ENCODE results near the gene NOL4L. TPM values are rescaled to one million over a fixed set of nuclear protein-coding genes. Genes with fewer than 3 reads are reported as not detected.

The NOL4L gene
- total RNA-seq, 1 donor from 2014 or later: 106 TPM

DNA sequence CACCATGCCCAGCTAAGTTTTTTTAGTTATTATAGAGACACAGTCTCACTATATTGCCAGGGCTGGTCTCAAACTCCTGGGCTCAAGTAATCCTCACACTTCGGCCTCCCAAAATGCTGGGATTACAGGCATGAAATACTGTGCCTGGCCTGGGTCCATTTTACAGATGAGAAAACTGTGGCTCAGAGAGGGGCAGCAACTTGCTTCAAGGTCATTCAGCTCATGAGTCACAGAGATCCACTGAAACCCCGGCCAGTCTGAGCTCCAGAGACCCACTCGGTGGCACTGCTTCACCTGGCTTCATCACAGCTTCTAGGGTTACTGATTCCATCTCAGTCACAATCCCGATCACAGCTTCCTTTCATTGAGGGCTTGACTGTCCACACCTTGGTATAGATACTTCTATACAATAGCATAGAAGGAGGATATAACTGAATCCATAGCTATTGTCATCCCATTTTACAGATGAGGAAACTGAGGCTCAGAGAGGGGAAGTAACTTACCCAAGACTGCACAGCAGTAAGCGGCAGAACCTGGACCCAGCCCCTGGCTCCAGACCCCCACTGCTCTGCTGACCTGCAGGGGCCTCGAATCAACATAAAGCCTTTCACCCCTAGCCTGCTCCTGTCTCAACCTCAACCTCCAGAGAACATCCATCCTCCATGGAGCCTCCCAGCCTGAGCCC is 11.8 kb downstream of the NOL4L start:
- Mint-ChIP-seq H3K4me3 (ENCODE audit: unreplicated experiment) (no peak overlapping the region), H3K4me1 (ENCODE audit: low read depth, unreplicated experiment) (peaks cover 6% of the 10 kb centered on the region), H3K27ac (ENCODE audit: unreplicated experiment) (no peak overlapping the region), H3K9me3 (ENCODE audit: unreplicated experiment) (peaks cover 2% of the 10 kb centered on the region), H3K27me3 (ENCODE audit: unreplicated experiment) (peaks cover 4% of the 10 kb centered on the region), H3K36me3 (ENCODE audit: unreplicated experiment) (no peaks in the 10 kb centered on the region)
- DNase-seq: no peak
- TF ChIP-seq, protein P1, sequence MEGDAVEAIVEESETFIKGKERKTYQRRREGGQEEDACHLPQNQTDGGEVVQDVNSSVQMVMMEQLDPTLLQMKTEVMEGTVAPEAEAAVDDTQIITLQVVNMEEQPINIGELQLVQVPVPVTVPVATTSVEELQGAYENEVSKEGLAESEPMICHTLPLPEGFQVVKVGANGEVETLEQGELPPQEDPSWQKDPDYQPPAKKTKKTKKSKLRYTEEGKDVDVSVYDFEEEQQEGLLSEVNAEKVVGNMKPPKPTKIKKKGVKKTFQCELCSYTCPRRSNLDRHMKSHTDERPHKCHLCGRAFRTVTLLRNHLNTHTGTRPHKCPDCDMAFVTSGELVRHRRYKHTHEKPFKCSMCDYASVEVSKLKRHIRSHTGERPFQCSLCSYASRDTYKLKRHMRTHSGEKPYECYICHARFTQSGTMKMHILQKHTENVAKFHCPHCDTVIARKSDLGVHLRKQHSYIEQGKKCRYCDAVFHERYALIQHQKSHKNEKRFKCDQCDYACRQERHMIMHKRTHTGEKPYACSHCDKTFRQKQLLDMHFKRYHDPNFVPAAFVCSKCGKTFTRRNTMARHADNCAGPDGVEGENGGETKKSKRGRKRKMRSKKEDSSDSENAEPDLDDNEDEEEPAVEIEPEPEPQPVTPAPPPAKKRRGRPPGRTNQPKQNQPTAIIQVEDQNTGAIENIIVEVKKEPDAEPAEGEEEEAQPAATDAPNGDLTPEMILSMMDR (IDR thresholded peaks at IDR 0.05; ENCODE audit: partially characterized antibody, unreplicated experiment): no peak

DNA sequence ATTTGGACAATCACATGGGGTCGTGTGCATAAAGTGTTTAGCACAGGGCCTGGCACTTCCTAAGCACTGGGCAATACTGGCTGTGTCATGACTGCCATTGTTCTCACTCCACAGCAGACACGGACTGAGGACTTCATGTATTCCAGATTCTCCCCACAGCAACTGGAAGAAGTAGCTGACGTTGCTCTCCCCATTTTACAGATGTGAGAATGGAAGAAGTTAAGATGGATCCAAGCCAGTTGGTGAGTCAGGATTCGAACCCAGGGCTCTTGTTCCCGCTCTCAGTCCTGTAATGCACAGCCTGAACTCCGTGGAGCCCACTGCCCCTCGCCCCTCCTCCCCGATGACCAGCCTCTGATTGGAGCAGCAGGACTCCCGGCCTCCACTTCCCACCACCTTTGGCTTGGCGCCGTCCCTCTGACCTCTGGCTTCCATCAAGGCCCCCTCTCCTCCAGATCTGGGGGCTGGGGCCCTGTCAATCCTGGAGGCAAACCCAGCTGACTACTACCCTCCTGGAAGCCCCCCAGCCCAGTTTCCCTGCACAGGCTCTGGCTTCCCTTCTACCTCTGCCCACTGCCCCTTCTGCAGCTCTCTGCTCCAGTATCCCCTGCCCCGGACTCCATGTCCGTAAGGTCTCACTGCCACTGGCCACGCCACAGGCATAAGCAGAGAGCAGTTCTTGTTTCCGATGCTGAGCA is 12.7 kb downstream of the NOL4L start:
- DNase-seq: peak; percentile 18
- Mint-ChIP-seq H3K4me1 (ENCODE audit: low read depth, unreplicated experiment) (peaks cover 6% of the 10 kb centered on the region), H3K36me3 (ENCODE audit: unreplicated experiment) (no peaks in the 10 kb centered on the region), H3K4me3 (ENCODE audit: unreplicated experiment) (no peak overlapping the region), H3K9me3 (ENCODE audit: unreplicated experiment) (peaks cover 2% of the 10 kb centered on the region), H3K27me3 (ENCODE audit: unreplicated experiment) (peaks cover 3% of the 10 kb centered on the region), H3K27ac (ENCODE audit: unreplicated experiment) (no peak overlapping the region)
- TF ChIP-seq, protein P1 (IDR thresholded peaks at IDR 0.05; ENCODE audit: partially characterized antibody, unreplicated experiment): no peak

DNA sequence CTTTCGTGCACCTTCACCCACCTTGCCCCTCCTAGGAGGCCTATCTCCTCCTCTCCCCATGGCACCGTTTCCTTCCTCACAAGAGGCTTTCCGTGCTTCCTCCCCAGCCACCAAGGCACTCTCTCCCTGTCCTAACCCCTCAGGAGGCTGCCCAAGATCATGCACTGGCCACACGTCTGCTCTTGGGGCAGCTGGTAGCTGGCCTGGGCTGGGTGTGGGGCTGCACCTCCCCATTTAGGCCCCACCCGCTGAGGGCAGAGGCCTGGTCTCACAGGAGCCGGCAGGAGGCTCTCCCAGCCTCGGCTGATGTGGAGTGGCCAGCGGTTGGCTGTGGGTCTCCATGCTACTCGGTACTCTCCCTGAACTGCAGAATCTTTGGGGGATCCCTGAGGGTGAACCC is 13.6 kb downstream of the NOL4L start:
- TF ChIP-seq, protein P1 (IDR thresholded peaks at IDR 0.05; ENCODE audit: partially characterized antibody, unreplicated experiment): no peak
- Mint-ChIP-seq H3K4me1 (ENCODE audit: low read depth, unreplicated experiment) (peaks cover 6% of the 10 kb centered on the region), H3K4me3 (ENCODE audit: unreplicated experiment) (no peak overlapping the region), H3K27me3 (ENCODE audit: unreplicated experiment) (peaks cover 6% of the 10 kb centered on the region), H3K9me3 (ENCODE audit: unreplicated experiment) (peaks cover 4% of the 10 kb centered on the region), H3K27ac (ENCODE audit: unreplicated experiment) (no peak overlapping the region), H3K36me3 (ENCODE audit: unreplicated experiment) (no peaks in the 10 kb centered on the region)
- peak; percentile 27 for DNase-seq

DNA sequence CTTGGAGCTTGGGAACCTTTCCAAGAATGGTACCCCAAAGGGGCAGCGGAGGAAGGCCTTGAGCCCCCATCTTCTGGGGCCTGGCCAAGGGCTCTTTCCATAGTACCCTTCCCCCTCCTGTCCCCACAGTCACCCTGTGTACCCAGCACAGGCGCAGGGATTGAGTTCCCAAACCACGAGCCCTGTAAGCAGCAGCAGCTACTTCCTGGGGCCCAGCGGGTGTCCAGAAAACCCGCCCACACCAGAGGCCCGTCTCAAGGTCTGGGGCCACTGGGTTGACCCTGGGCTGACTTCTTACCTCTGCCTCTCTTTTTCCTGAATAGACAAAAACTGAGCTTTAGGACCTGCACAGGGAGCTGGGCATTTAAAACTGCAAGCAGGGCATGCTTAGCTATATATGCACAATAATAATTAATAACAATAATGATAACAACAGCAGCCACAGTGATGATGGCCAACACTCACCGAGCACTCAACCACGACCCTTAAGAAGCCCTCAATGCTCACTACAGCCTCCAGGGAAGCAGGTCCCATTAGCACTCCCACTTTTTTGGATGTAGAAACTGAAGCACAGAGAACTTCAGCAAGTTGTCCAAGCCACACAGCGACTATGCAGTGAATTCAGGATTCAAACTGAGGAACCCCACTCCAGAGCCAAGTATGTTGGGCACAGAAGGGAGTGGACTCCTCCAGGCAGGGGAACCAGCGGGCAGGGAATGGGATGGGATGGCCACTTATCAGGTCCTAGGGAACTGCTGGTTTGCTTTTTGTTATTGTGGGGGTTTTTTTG is 14.5 kb downstream of the NOL4L start:
- TF ChIP-seq, protein P1 (IDR thresholded peaks at IDR 0.05; ENCODE audit: partially characterized antibody, unreplicated experiment): no peak
- Mint-ChIP-seq H3K27ac (ENCODE audit: unreplicated experiment) (no peak overlapping the region), H3K9me3 (ENCODE audit: unreplicated experiment) (peaks cover 6% of the 10 kb centered on the region), H3K36me3 (ENCODE audit: unreplicated experiment) (peaks cover 1% of the 10 kb centered on the region), H3K27me3 (ENCODE audit: unreplicated experiment) (peaks cover 9% of the 10 kb centered on the region), H3K4me1 (ENCODE audit: low read depth, unreplicated experiment) (peaks cover 7% of the 10 kb centered on the region), H3K4me3 (ENCODE audit: unreplicated experiment) (no peak overlapping the region)
- no peak for DNase-seq
